Panc1 (cell line): ENCODE data around the gene RAB30. TPM values are rescaled to one million over a fixed set of nuclear protein-coding genes. Genes with fewer than 3 reads are reported as not detected.

ENCODE experiments used
- ATAC-seq: fragments of 200-7000 bp; cut with Tn5 transposase; 2 replicates; pipeline ENCODE4 v1.9.1; 2020; ENCODE audit warnings: mild to moderate bottlenecking, moderate library complexity
- BruUV-seq: library from RNA; stranded (reverse); fragments of 400-500 nt; replicated peaks from 2 replicates; lab custom pipeline; 2021; lab: Mats Ljungman, UMichigan
- CTCF ChIA-PET: fragments of 300-600 bp; sonication (Branson Sonifier 250); formaldehyde crosslinking; loops from one replicate; lab custom pipeline; 2022; ENCODE audit warnings: antibody characterized with exemption; lab: Charles Lee
- POLR2A ChIA-PET: fragments of 300-600 bp; sonication (Branson Sonifier 250); formaldehyde crosslinking; loops from one replicate; lab custom pipeline; 2022; ENCODE audit warnings: antibody characterized with exemption; lab: Charles Lee
- DNase-seq: peaks from one replicate; pipeline ENCODE4 v3.0.0-alpha.2; 2010; ENCODE audit warnings: low read depth, low spot score
- H3K27ac ChIP-seq: 2 replicates; pipeline ENCODE4 v1.5.1; 2011; ENCODE audit warnings: mild to moderate bottlenecking, low read length, inconsistent platforms
- H3K27me3 ChIP-seq: fragments of 200-500 bp; sonication (Bioruptor generic); 2 replicates; pipeline ENCODE4 v1.6.0; 2014; ENCODE audit warnings: low read length, inconsistent platforms; ENCODE audit not compliant: control insufficient read depth, insufficient read depth
- H3K36me3 ChIP-seq: fragments of 200-500 bp; sonication (Bioruptor generic); 2 replicates; pipeline ENCODE4 v1.5.1; 2014; ENCODE audit warnings: inconsistent platforms, mild to moderate bottlenecking, low read length, moderate library complexity; ENCODE audit not compliant: control insufficient read depth, insufficient read depth
- H3K4me1 ChIP-seq: 2 replicates; pipeline ENCODE4 v1.5.1; 2011; ENCODE audit warnings: inconsistent platforms, mild to moderate bottlenecking, low read length, moderate library complexity; ENCODE audit not compliant: control insufficient read depth, insufficient read depth
- H3K4me3 ChIP-seq, 2 experiments: 2 replicates each; pipeline ENCODE4 v1.5.1; 2011 to 2012; ENCODE audit warnings: low read depth in 2 of 2, low read length in 2 of 2, mild to moderate bottlenecking in 2 of 2, inconsistent platforms in 1 of 2, moderate library complexity in 1 of 2
- H3K9me3 ChIP-seq: fragments of 200-500 bp; sonication (Bioruptor generic); 2 replicates; pipeline ENCODE4 v1.5.1; 2014; ENCODE audit warnings: low read depth, mild to moderate bottlenecking, inconsistent platforms, low read length, moderate library complexity; ENCODE audit not compliant: control insufficient read depth, insufficient read depth
- POLR2AphosphoS5 ChIP-seq: IDR thresholded peaks from 2 replicates; pipeline ENCODE4 v1.6.1; 2012; ENCODE audit warnings: mild to moderate bottlenecking, low read depth, low read length, moderate library complexity
- SIN3A ChIP-seq: IDR thresholded peaks from 2 replicates; pipeline ENCODE4 v1.6.1; 2012; ENCODE audit warnings: low read depth, mild to moderate bottlenecking, low read length, moderate library complexity, borderline replicate concordance; ENCODE audit not compliant: insufficient read depth
- TCF7L2 ChIP-seq: IDR thresholded peaks from 2 replicates; pipeline ENCODE4 v1.6.1; 2011; ENCODE audit warnings: mild to moderate bottlenecking, low read depth, low read length, inconsistent platforms
- in situ Hi-C: cut with HindIII; loops from 2 replicates; pipeline ENCODE4 v1.10.0; 2016; ENCODE audit warnings: low sequenced_read_pairs, low pct_unique_long_range_greater_than_20kb
- intact Hi-C: fragments of 100-400 bp; cut with micrococcal nuclease; formaldehyde crosslinking; loops from one replicate; pipeline ENCODE4 v1.10.0; 2022; ENCODE audit not compliant: unreplicated experiment
- total RNA-seq: library from RNA; stranded (reverse); gene quantifications from one replicate; pipeline ENCODE4 v1.2.1, GENCODE V29; 2021; ENCODE audit not compliant: unreplicated experiment
- TF ChIP-seq, protein P1 (sequence below): fragments of 450-650 bp; IDR thresholded peaks from 2 replicates; pipeline ENCODE4 v1.5.1; 2017; ENCODE audit warnings: mild to moderate bottlenecking
- TF ChIP-seq, protein P2 (sequence below), 2 experiments: IDR thresholded peaks; 2 replicates each; pipeline ENCODE4 v1.6.1; 2011 to 2012; ENCODE audit warnings: low read depth in 2 of 2, control low read depth in 1 of 2, low read length in 1 of 2, mild to moderate bottlenecking in 1 of 2, moderate library complexity in 1 of 2; ENCODE audit not compliant: insufficient read depth in 1 of 2

The RAB30 gene
- total RNA-seq, 1 experiment from 2014 or later: 19.0 TPM

DNA sequence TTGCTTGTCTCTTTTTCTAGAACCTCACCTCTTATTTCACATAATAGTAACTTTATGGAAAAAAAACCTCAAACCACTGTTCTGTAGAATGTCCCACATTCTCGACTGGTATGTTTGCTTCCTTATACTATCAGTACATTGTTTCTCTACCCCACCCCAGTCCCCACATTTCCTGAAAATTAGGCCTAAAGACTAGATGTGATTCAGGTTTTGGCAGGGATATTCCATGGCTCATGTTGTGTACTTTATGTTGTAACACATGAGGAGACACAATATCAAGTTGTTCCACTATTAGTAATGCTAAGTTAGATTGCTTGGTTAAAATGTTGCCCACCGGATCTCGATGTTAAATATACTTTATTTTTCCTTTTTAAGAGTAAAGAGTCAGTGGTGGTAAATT lies 135.4 kb downstream of the RAB30 start:
- ChIA-PET CTCF (no interaction called here), POLR2A (no interaction called here)
- no peak overlapping the region for H3K4me3 ChIP-seq
- TF ChIP-seq, protein P1, sequence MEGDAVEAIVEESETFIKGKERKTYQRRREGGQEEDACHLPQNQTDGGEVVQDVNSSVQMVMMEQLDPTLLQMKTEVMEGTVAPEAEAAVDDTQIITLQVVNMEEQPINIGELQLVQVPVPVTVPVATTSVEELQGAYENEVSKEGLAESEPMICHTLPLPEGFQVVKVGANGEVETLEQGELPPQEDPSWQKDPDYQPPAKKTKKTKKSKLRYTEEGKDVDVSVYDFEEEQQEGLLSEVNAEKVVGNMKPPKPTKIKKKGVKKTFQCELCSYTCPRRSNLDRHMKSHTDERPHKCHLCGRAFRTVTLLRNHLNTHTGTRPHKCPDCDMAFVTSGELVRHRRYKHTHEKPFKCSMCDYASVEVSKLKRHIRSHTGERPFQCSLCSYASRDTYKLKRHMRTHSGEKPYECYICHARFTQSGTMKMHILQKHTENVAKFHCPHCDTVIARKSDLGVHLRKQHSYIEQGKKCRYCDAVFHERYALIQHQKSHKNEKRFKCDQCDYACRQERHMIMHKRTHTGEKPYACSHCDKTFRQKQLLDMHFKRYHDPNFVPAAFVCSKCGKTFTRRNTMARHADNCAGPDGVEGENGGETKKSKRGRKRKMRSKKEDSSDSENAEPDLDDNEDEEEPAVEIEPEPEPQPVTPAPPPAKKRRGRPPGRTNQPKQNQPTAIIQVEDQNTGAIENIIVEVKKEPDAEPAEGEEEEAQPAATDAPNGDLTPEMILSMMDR: no peak
- TF ChIP-seq POLR2AphosphoS5: no peak
- H3K9me3 ChIP-seq: no peaks in the 10 kb centered on the region
- H3K4me1 ChIP-seq: no peaks in the 10 kb centered on the region
- no peaks in the 10 kb centered on the region for H3K27me3 ChIP-seq
- ATAC-seq (no peak), DNase-seq (no peak)
- H3K27ac ChIP-seq: no peak overlapping the region
- peaks cover 8% of the 10 kb centered on the region for H3K36me3 ChIP-seq
- BruUV-seq: no TSS peak
- intact Hi-C loops (no loop called here), in situ Hi-C loops (no loop called here)

DNA sequence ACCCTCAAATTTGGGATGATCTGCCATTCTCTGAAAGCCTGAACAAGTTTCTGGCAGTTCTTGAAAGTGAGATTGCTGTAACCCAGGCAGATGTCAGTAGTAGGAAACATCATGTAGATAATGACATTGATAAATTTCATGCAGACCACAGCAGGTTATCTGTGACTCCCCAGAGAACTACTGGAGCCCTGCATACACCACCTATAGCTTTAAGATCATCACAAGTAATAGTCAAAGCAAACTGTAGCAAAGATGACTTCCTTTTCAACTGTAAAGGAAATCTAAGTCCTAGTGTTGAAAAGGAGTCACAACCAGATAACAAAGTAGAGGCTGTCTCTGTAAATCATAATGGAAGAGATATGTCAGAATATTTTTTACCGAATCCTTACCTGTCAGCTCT lies 139.1 kb downstream of the RAB30 start:
- no peak overlapping the region for H3K27ac ChIP-seq
- TF ChIP-seq, protein P1: no peak
- TF ChIP-seq SIN3A (no peak), TCF7L2 (no peak), POLR2AphosphoS5 (no peak)
- TF ChIP-seq, protein P2, sequence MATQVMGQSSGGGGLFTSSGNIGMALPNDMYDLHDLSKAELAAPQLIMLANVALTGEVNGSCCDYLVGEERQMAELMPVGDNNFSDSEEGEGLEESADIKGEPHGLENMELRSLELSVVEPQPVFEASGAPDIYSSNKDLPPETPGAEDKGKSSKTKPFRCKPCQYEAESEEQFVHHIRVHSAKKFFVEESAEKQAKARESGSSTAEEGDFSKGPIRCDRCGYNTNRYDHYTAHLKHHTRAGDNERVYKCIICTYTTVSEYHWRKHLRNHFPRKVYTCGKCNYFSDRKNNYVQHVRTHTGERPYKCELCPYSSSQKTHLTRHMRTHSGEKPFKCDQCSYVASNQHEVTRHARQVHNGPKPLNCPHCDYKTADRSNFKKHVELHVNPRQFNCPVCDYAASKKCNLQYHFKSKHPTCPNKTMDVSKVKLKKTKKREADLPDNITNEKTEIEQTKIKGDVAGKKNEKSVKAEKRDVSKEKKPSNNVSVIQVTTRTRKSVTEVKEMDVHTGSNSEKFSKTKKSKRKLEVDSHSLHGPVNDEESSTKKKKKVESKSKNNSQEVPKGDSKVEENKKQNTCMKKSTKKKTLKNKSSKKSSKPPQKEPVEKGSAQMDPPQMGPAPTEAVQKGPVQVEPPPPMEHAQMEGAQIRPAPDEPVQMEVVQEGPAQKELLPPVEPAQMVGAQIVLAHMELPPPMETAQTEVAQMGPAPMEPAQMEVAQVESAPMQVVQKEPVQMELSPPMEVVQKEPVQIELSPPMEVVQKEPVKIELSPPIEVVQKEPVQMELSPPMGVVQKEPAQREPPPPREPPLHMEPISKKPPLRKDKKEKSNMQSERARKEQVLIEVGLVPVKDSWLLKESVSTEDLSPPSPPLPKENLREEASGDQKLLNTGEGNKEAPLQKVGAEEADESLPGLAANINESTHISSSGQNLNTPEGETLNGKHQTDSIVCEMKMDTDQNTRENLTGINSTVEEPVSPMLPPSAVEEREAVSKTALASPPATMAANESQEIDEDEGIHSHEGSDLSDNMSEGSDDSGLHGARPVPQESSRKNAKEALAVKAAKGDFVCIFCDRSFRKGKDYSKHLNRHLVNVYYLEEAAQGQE (IDR thresholded peaks at IDR 0.05; ENCODE audit: insufficient read depth in 1 of 2, low read depth in 2 of 2, low read length in 1 of 2): no peak
- ChIA-PET CTCF (no interaction called here), POLR2A (no interaction called here)
- peaks cover 13% of the 10 kb centered on the region for H3K36me3 ChIP-seq
- ATAC-seq: no peak
- in situ Hi-C loops: no loop called here
- intact Hi-C loops: no loop called here
- no peaks in the 10 kb centered on the region for H3K4me1 ChIP-seq
- BruUV-seq: no TSS peak
- no peaks in the 10 kb centered on the region for H3K9me3 ChIP-seq
- no peak for DNase-seq
- H3K4me3 ChIP-seq: no peak overlapping the region
- no peaks in the 10 kb centered on the region for H3K27me3 ChIP-seq
